NCI-H1694 treated with DMSO at 0.1 percent for 48 hours (cell line): ENCODE data around the gene MRPL49.
A peak's percentile ranks its signal among the peaks of the same experiment; 100 is the strongest.

Experiments
- DNase-seq: peaks from one replicate; lab custom pipeline; 2025; lab: John Stamatoyannopoulos, UW

The MRPL49 gene

DNA sequence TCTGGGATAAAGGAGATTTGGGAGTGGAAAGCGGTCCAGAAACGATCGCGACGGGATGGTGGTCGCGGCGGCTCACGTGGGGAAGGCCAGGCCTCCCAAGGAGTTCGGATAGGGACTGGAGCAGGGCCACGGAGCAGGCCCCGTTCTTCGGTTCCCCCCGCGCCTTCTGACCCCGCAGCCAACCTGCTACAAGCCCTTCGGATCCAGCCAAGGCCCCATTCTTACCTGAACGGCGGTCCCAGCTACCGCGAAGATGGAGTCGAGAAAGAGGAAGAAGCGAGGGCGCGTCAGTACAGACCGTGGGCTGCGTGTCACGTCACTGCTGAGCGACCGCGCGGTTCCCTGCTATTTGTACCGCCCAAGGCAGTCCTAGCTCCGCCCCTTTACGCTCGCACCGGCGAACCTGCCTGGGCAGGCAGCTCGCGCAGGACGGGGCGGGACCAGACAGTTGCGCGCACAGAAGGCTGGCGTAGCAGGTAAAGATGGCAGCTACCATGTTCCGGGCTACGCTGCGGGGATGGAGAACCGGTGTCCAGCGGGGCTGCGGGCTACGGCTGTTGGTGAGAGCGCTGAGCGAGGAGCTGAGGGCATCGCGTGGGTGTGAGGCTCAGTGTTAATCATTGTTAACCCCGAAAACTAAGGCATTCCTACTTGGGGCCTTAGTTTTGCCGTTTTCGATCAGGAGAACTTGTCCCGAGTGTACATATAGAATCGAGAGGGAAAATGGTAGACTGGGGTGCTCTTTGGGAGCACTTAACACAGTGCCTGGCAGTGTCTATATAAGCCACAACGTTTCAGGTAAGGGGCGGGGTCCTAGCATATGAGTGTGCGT lies at the start of gene MRPL49, which contains the start of gene FAU:
MRPL49 (plus strand) TSS at position 457 of the 832 bp plus-strand sequence; CDS start at position 483, 26 bp downstream.
FAU (minus strand) TSS at position 270 of the 832 bp plus-strand sequence. CDS start 321 bp downstream, outside the sequence.
- peak; percentile 93 for DNase-seq

DNA sequence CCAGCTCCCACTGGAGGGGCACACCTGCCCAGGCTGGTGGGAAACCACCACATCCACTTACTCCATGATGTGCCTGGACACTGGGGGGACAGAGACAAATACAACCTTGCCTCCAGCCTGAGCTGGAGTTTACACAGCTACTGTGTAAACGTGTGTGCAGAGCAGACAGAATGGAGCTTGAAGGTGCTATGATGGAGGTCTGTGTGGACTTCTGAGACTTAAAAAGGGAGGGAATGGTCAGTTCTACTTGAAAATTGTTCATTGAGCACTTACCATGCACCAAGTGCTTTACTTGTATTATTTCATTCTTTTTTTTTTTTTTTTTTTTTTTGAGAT lies 49.5 kb upstream of the MRPL49 start:
- no peak for DNase-seq

DNA sequence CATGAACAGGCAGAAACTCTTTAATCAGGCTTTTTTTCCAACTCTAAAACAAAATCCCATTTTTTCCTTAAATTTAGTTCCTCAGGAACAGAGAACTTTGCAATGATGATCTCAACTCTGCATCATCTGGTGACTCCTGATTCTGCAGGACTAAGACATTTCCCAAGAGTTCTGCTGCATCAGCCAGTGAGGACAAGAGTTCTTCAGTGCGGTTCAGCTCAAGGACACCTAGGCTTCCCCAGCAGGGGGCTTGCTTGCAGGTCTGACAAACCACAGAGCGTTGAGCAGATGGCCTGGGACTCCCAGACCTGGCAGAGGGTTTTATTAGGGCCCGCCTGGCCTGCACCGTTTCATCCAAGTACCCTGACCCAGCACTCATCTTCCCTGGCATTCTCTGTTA lies 44.7 kb upstream of the MRPL49 start:
- peak; percentile 7 for DNase-seq

DNA sequence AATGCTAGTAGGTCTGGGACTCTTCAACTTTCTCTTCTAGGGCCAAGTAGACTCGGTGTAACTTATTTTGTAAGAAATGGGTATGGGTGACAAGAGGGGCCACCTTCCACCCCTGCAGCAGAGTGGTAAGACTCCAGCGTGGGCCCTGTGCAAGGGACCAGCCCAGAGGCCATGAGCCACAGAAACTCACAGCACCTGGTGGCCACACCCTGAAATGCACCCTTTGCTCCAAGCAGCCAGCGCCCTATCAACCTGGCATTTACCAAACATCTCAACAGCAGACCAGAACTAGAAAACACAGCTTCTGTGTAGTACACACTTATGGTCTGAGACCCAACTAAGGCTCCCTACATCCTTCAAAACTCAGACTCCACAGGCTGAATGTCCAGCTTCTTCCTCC lies 44.0 kb upstream of the MRPL49 start:
- DNase-seq: peak; percentile 34

DNA sequence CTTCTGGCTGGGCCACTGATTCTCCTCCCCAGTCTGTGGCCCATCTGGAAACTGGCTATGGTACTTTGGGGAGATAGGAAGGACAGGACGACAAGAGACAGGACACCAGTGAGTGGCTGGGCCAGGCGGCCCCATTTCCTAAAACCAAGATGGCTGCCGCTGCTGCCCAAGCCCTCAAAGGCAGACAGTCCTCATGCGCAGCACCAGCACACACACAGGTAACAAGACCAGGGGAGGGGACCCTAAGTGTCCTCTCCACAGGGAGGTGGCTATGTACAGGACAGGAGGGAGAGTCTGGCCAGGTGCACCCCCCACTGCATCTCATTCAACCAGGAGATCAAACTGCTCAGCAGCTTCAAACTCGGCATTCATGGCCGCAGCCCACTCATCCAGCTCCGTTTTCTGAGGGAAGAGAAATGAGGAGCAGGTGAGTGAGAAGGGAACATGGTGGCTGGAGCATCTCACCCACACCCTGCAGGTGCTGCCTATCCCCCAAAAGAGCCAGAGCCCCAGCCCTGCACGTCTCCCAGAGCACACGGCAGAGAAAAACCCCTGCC lies 43.3 kb upstream of the MRPL49 start:
- DNase-seq: no peak

DNA sequence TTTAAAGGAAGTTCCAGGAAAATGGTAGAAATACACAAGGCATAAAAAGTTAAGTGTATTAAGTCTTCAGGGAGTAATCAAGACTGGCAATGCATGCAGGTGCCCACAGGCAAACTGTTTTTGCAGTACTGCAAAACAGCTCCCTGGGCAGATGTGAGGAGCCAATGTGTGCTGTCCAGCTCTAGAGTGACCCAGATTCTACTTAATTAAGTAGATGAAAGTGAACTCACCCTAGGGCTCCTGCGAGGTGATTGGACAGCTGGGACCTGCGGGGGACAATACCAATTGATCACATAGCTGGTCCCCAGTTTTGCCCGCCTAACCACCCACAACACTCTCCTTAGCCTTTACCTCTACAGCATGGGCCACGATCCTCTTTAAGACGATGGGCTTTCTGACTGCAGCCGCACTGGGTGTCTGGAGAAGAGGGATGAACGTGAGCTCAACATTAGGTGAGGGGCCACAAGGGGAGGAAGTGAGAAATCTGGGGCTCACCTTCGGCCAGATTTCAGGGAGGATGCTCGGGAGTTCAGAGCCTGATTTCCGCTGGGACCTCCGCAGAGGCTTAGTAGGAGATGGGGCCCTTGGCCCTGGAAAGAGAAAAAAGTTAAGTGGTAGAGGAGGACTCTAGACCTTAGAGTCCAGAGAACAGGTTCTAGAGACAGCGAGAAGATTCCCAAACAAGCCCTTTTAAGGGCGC lies 38.8 kb upstream of the MRPL49 start:
- no peak for DNase-seq

DNA sequence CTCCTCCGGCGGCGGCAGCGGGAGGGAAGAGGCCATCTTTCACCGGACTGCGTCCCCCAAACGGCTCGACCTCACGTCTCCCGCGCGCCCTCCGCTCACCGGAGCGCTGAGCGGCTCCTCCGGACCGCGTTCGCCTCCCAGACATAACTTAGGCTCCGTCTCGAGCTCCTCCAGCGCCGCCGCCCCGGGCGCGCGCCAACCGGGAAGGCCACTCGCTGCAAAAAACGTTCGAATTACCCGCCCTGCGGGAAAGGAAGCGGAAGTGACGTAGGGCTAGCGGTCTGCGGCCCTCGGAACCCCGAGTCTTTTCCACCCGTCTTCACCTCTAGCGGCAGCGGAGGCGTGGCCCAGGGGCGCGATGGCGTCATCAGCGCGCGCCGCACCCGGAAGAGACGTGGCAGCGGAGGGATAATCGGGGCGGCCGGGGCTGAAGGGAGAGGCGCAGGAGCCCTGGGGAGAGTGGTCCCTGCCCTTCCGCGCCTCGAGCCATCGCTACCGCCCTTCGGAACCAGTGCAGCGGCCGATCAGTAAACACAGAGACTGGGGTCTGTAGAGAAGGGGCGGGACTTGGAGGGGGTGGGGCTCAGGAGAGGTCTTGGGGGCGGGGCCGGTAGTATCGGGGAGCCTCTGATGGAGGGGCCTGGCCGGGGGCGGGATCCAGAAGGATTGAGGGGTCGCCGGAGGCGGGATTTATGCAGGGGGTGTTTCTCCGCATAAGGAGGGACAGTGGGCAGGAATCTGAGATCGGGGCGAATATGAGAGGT lies 38.1 kb upstream of the MRPL49 start, which contains the start of the genes CDCA5 and ZFPL1:
CDCA5 (minus strand) TSS at position 207 of the 764 bp plus-strand sequence; CDS start at position 145, 62 bp downstream.
ZFPL1 (plus strand) TSS at position 389 of the 764 bp plus-strand sequence. CDS start 477 bp downstream, outside the sequence.
- peak; percentile 84 for DNase-seq

DNA sequence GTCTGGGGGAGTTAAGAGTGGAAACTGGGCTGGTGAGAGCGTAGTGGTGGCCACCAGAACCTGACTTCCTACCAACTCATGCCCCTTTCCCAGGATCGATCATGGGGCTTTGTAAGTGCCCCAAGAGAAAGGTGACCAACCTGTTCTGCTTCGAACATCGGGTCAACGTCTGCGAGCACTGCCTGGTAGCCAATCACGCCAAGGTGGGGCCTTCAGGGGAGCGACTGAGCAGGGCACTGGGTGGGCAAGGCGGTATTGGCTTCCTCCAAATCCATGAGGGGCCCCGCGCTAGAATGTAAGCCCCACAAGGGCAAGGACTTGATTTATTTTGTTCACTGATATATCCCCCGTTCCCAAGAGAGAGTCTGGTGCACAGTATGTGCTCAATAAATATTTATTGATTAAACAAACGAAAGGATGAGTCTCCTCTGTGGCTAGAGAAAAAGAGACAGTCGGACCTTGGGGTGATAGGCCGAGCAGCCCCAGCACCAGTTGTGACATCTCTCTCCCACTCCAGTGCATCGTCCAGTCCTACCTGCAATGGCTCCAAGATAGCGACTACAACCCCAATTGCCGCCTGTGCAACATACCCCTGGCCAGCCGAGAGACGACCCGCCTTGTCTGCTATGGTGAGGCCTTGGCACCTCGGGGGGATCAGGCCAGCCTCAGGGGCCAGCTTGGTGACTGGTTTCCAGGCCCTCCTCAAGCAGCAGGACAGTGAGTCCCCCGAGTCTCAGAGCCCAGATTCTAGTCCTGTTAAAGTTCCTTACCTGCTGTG lies 37.3 kb upstream of the MRPL49 start:
- no peak for DNase-seq

DNA sequence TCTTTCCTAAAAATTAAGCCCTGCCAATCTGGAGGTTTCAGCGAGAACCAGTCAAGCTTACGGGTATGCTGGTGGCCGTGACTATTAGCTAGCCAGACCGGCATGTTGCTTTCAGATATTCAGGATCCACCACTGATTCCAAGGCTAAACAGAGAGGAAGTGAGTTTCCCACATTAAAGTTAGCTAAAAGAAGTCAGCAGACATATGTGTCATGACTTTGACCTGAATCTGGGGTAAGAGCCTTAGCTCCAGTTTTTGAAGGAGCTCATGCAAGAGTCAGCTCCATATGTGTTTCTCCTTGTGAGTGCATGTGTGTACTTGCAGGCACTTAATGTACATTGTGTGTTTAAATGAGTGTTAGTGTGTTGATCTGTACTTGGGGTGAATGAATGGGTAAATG lies 36.7 kb upstream of the MRPL49 start:
- no peak for DNase-seq

DNA sequence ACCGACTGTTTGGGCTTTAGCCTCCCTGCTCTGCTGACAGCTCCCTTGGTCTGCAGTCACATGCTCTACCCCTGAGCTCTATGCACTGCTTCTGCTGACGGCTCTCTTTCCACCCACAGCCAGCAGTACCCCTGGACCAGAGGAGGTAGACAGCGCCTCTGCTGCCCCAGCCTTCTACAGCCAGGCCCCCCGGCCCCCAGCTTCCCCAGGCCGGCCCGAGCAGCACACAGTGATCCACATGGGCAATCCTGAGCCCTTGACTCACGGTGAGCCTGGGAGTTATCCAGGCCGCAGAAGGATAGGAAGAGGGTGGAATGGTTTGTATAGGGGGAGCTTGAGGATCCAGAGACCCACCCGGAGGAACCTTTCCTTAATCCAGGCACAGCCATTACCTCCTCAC lies 35.3 kb upstream of the MRPL49 start:
- DNase-seq: no peak

DNA sequence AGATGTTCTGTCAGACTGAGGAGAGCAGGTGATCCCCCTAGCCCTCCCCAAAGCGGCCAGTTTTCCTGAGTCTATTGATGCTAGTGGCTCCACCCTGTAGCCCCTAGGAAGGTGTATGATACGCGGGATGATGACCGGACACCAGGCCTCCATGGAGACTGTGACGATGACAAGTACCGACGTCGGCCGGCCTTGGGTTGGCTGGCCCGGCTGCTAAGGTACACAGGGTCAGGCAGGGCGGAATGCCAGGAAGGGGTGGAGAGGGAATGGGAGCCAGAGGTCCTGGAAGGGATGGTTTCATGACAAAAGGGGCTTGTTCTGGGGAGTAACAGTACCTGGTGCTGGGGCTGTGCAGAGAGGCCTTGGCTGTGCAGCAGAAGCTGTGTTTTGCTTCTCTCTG lies 34.9 kb upstream of the MRPL49 start:
- DNase-seq: no peak

DNA sequence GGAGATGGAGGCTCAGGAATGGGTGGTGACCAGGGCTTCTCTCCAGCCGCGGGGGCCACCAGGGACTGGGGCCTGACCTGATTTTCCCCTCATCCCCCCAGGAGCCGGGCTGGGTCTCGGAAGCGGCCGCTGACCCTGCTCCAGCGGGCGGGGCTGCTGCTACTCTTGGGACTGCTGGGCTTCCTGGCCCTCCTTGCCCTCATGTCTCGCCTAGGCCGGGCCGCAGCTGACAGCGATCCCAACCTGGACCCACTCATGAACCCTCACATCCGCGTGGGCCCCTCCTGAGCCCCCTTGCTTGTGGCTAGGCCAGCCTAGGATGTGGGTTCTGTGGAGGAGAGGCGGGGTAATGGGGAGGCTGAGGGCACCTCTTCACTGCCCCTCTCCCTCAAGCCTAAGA lies 34.3 kb upstream of the MRPL49 start:
- no peak for DNase-seq

DNA sequence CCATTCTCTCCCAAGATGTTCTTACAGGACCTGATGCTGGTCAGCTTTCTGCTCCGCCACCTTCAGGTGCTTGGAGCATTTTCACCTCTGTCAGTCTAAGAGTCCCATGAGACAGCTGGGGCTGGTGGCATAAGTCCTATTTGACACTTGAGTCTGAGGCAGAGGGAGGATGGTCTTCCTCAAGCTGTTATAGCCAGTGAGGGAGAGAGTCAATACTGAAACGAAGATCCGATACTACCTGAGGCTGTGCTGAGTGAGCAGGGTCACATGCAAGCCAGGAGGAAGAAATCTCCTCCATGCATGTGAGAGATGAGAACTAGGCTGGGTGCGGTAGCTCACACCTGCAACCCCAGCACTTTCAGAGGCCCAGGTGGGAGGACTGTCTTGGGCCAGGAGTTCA lies 32.5 kb upstream of the MRPL49 start:
- DNase-seq: no peak

DNA sequence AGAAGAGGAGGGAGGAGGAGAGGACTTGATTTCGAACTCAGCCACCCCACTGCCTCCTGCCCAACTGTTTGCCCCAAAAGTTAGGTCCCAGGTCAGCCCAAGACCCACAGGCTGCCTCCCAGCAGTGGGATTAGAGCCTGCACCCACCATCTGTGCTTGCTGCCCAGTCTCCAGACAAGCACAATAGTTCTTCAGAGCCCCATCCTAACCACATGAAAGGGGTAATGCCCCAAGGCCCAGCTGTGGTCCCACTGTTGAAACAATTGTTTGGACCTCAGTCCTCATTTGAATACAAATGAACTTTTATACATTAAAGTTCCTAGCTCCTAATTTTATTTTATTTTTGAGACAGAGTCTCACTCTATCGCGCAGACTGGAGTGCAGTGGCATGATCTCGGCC lies 31.5 kb upstream of the MRPL49 start:
- no peak for DNase-seq

DNA sequence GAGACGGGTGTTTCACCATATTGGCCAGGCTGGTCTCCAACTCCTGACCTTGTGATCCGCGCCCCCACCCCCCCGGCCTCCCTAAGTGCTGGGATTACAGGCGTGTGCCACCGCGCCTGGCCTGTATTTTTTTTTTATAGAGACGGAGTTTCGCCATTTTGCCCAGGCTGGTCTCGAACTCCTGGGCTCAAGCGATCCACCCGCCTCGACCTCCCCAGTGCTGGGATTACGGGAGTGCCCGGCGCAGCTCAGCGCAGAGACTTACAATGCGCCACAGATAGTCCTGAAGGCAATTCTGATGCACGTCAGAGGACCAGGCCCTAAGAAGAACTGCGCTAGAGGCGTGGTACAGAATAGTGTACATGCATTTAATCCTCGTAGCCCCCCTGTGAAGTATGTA lies 26.7 kb upstream of the MRPL49 start:
- DNase-seq: no peak

DNA sequence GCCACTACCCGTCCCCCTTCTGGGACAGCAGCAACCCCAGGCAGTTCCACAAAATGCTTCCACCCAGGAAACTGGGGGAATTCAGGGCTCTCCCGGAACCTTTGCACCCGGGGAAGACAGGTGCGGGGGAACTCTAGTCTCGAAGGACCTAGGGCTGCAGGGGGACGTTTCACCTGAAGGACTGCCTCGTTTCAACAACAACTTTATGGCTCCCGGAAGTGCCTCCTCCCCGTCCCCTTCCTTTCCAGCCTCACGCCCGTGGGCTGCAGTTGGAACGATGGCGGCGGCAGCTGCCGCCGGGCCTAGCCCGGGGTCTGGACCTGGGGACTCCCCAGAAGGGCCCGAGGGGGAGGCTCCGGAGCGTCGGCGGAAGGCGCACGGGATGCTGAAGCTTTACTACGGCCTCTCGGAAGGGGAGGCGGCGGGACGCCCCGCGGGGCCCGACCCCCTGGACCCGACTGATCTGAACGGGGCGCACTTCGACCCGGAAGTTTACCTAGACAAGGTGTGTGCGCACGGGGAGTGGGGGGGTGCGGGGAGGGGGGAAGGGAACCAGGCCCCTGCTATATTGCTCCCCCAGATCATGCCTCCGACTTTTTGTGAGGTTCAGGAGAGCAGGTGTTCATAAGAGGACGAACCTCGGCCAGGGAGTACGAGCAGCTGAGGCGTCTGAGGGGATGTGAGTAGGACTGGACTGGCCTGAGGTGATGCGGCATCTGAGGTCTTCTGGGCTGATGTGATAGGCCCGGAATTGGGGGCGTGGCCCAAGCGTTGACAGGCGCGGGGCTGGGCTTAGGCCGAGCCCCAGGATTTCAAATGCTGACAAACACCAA lies 25.9 kb upstream of the MRPL49 start, which contains the start of gene VPS51:
VPS51 (plus strand) TSS at position 241 of the 833 bp plus-strand sequence; CDS start at position 278, 37 bp downstream.
- DNase-seq: peak; percentile 79

DNA sequence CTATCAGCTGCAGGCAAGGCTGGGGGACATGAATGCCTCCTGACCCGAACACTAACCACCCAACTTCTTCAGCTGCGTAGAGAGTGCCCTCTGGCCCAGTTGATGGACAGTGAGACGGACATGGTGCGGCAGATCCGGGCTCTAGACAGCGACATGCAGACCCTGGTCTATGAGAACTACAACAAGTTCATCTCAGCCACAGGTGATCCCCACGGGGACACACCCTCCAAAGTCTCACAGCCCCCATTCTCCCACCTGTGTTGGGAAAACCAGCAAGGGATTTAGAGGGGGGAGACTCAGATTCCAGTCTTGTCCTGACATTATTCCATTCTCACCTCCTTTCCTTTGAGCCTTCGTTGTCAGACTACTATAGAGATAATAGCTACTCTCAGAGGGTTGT lies 25.2 kb upstream of the MRPL49 start:
- DNase-seq: no peak

DNA sequence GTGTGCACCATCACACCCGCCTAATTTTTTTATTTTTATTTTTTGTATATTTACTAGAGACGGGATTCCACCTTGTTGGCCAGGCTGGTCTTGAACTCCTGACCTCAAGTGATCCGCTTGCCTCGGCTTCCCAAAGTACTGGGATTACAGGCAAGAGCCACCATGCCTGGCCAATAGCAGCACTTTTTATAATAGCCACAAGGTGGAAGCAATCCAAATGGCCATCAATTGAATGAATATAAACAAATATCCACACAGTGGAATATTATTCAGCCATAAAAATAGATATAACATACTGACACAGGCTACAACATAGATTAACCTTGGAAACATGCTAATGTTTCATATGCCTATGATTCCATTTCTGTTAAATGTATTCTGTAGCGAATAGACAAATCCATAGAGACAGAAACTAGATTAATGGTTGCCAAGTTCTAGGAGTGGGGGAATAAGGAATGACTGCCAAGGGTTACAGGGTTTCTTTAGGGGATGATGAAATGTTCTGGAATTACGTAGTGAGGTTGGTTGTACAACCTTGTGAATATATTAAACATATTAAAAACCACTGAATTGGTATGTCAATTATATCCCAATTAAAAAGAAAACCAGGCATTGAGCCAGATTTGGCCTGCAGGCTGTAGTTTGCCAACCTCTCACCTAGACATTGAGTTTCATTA lies 21.3 kb upstream of the MRPL49 start:
- DNase-seq: no peak
